ENCODE measurements around the gene PCYT1A. TPM values are rescaled to one million over a fixed set of nuclear protein-coding genes. Genes with fewer than 3 reads are reported as not detected.

The PCYT1A gene
- total RNA-seq, 1 experiment from 2014 or later: 76.3 TPM

DNA sequence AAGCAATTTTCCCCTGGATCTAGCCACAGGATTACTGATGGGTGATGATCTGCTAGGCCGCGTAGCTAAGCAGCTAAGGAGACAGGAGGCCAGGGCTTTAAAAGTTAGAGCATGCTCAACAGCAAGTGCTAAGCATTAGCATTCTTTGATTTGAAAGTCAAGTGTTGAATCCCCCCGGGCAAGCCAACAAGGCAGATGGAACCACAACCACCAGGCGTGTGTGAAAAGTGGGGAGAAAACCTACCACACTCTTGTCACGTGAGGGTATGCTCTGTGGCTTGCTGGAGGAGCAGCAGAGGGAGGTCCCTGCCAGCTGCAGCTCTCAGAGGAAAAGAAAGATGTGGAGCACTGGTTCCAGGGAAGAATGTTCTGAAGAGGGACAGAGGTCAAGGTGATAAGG is 50.3 kb downstream of the PCYT1A start:
- DNase-seq (ENCODE audit: low read depth): no peak

DNA sequence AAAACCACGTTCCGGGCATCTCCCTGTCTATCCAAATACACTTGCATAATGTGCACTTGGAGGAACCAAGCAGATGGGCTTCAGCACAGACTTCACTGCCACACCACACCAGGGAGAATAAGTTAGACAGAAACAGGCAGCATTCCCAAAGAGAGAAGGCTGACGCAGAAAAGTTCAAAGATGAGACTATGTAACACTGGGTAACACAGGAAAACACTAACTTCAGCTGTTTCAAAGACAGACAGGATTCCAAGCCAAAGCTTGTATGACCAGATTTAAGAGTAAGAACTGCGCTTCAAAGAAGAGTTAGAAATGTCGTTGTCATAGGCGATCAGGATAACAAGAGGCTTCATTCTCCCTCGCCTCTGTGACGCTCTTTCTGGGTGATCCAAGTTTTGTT is 51.3 kb downstream of the PCYT1A start:
- no peak for DNase-seq (ENCODE audit: low read depth)

DNA sequence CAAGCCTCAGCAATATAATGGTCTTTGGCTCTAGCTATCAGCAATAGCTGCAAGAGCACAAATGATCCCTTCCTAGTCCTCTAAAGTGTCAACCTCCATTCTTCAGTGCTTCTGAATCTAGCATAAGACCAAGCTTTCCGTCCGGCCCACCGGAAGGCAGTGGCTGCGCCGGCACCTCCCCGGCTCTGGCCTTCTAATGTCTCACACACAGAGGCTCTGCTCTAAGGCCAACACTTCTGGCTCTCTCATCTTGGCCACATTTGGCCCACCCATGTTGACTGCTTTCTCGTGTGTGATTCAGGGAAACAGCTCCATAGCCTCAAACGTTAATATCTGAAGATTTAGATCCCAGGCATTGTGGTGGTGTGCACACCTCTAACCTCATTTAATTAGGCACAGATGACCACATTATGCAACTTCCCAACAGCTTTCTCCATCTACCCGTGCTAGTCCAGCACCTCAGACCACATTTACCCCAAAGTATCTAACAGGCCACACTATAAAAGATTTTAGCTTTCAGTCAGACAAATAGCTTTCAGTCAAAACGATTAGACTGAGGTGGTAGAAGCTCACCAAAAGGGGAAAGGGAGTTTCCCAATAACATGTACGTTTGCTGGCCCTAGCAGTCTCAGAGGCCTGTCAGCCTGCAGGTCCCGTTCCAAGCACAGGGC is 51.9 kb downstream of the PCYT1A start:
- DNase-seq (ENCODE audit: low read depth): no peak

DNA sequence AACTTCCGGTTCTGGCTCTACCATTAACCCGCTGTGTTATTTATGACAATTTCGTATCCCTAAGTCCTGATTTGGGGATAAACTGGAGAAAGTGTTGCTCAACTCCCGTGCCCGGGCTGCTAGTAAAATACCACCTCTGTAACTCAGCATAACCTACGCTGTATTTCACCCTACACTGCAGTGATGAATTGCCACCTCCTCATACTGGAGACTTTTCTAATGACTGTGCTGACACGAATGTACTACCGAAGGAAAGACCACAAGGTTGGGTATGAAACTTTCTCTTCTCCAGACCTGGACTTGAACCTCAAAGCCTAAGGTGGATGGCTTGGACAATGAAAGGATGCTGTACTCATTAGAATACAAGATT is 54.7 kb downstream of the PCYT1A start:
- no peak for DNase-seq (ENCODE audit: low read depth)

DNA sequence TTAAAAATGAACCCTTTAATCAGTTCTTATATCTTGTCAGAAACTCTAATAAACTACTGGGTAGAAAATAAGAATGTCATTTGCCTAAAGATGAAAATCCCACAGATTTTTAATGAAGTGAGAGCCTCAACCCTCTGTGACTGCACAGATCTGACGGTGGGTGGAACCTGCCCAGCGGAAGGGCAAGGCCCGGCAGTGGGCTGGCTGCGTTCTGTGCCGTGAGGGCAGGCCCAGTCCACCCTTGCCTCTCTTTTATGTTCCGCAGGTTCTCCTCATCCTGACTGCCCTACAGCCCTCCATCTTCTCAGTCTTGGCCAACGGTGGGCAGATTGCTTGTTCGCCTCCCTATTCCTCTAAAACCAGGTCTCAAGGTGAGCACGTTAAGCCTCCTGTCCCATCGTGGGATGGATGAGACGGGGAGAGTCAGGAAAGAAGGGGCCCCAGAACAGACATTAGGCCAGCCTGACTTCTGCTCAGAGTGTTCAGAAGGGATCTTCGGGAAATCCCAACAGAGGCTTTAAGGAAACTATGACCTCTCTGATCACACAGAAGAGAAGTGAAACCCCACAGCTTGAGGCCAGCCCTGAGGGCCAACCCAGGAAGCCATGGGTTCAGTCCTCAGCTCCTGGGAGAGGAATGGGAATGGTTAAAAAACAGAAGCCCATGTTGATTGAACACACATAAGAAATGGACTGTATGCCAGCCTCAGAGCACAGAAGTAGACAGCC is 55.2 kb downstream of the PCYT1A start:
- no peak for DNase-seq (ENCODE audit: low read depth)

DNA sequence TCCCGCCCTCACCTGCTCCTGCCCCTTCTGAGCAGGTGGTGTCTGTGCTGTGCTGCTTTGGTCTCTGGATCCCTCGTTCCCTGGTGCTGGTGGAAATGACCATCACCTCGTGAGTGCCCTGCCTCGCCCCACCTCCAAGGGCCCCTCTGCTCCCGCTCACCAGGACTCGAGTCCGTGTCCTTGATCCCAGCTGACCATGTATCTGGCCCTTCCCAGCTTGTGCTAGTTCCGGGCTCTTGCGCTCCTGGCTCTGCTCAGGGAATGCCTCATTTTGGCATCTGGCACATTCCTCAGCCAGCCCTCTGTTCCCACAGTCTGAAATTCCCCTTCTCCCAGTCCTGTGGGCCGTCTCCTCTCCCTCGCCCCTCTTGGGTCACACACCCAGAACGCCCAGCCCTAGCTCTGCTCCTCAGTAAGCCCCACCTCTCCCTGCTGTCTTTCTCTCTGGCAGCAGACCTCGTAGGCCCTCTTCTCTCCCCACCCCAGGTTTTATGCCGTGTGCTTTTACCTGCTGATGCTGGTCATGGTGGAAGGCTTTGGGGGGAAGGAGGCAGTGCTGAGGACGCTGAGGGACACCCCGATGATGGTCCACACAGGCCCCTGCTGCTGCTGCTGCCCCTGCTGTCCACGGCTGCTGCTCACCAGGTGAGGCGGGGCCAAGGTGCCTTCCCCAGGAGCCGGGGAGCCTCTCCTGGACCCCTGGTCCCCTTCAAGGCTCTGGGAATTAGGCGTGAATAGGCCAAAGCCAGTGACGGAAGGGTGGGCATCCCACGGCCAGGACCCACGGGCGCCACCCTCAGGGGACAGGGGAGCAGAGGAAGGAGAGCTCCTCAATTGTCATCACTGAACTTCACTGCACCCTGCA is 59.7 kb downstream of the PCYT1A start:
- DNase-seq (ENCODE audit: low read depth): no peak

DNA sequence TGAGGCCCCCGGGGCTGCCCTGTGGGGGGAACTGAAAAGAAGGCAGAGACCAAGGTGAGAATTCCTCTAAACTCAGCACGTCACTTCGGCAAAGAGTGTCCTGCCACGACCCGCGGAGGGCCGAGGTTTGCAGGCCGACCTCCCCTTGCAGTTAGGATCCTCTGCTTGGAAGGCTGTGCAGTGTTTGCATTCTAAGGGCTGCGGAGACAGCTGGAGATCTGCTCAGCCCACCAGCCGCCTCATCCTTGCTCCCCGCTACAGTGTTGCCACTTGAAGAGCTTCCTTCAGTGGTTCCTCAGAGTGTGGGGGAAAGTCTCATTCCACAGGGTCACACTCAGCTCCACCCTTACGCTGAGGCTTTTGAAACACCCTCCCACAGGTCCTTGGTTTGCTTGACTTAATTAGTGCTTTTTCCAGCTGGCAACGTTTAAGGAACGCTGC is 60.4 kb downstream of the PCYT1A start:
- DNase-seq (ENCODE audit: low read depth): no peak

DNA sequence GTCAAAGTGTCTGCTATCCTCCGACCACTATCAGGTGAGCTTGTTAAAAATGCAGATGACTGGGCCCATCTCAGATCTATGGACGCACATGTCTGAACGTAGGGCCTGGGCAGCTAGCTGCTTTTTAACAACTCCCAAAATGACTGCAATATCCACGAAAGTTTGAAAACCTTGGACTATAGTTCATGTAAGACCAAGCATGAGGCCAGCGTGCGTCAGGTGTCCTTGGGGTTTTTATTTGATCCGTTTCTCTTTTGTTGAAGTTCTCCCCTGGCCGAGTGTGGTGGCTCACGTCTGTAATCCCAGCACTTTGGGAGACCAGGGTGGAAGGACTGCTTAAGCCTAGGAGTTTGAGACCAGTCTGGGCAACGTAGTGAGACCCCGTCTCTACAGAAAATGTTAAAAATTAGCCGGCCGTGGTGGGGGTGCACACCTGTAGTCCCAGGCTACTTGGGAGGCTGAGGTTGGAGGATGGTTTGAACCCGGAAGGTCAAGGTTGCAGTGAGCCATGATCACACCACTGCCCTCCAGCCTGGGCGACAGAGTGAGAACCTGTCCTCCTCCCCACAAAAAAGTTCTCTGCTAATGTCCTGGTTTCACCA is 61.7 kb downstream of the PCYT1A start:
- DNase-seq (ENCODE audit: low read depth): no peak

DNA sequence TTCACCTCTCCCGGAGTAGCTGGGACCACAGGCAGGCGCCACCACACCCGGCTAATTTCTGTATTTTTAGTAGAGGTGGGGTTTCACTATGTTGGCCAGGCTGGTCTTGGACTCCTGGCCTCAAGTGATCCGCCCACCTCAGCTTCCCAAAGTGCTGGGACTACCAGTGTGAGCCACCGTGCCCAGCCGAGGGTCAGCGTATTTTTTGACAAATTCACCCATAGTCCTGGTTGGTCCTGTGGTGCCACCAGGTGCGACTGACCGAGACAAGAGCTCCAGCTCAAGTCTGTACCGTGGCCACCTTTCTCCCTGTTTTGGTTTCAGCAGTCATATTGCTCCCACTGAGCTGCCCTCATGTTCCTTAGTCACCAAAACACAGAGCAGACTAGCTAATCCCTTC is 62.4 kb downstream of the PCYT1A start:
- no peak for DNase-seq (ENCODE audit: low read depth)

DNA sequence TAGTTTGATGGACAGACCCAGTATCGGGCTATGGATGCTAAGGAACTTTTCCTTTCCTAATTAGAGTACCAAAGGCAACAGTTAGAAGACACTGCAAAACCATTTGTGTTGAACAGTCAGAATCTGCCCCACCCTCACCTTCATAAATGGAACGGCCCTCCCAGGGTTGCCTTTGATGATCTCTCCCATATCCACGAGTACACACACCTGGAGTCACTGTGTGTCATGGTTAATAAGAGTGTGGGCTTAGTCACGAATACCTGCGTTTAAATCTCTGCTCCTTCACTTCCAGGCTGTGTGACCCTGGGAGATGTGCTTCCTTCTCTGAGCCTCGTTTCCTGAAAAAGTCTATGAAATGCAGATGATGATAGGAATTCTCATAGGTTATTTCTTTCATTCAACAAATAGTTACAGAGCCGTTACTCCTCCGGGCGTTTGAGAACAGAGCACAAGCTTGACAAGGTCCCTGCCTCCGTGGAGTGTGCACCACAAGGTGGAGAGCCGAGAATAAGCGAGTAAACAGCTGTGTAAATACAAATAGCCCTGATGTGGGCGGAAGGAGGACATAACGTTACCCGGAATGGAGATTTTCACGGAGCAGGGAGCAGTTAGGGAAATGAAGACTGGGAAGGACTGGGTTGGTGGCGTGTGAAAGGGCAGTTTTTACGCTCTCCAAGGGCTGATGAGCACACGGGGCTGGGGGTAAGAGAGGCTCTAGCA is 64.5 kb downstream of the PCYT1A start:
- DNase-seq (ENCODE audit: low read depth): no peak

DNA sequence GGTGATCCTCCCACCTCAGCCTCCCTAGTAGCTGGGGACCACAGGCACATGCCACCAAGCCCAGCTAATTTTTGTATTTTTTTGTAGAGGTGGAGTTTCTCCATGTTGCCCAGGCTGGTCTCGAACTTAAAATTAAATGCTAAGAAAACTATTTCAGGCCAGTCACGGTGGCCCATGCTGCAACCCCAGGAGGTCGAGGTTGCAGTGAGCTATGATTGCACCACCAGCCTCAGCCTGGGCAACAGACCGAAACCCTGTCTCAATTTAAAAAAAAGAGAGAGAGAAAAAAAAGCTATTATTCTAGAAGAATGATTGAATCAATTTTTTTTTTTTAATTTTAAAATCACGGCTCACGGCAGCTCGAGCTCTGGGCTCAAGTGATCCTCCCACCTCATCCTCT is 66.5 kb downstream of the PCYT1A start:
- no peak for DNase-seq (ENCODE audit: low read depth)

DNA sequence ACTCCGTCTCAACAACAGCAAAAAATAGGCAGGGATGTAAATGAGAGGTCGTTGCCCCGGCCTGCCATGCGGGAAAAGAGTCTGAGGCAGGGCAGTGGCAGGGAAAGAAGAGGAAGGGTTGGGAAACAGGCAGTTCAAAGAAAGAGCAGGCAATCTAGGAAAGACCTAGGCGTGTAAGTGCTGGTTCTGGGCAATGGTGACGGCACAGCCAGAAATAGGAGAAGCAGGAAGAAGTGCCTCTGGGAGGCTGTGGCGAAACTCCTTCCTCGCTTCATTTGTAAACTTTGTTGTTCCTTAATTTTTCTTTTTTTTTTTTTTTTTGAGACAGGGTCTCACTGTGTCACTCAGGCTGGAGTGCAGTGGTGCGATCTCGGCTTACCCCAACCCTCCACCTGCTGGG is 66.9 kb downstream of the PCYT1A start:
- no peak for DNase-seq (ENCODE audit: low read depth)

DNA sequence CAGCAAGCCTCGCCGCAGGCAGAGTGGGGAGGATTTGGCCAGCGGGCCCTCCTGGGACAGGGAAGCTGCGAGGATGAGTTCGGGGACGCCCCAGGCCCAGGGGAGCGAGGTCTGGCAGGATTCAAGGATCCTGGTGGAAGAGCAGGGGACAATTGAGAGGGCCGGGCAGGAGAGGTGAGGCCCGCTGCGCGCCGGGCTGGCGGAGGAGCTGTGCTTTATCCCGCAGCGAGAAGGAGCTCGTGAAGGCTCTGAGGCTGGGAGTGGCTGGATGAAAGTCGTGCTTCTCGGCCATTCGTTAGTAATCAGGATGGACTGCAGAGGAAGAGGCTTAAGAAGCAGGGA is 67.6 kb downstream of the PCYT1A start:
- DNase-seq (ENCODE audit: low read depth): no peak

DNA sequence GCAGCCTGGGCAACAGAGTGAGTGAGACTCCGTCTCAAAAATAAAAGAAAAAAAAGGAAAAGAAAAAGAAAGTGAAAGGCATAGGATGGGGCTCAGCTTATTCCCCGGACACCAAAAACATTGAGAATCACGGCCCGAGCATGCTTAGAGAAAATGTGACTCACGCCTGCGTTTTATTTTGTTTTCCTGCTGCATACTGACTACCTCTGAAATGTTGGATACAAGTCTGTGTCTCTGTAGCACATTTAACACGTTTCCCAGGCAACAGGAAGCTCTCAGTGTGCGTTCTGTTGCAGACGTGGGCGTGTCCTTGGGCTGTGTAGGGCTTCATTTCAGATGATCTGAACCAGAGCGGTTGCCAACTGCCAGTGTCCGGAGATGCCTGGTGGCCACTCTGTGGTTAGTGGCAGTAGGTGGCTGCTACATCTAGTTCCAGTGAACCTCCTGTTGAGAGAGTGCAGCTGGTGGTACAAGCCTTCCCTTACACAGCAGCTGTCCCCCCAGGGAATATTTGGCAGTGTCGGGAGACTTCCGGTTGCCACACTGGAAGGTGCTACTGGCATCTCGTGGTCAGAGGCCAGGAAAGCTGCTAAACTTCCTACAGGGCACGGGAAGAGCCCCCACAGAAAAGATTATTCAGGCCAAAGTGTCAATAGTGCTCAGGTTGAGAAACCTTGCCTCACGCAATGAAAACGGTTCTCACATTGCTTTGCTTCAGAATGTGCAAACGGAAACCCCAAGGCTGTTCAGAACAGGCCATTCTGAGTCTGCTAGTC is 68.1 kb downstream of the PCYT1A start:
- DNase-seq (ENCODE audit: low read depth): peak; percentile 72

DNA sequence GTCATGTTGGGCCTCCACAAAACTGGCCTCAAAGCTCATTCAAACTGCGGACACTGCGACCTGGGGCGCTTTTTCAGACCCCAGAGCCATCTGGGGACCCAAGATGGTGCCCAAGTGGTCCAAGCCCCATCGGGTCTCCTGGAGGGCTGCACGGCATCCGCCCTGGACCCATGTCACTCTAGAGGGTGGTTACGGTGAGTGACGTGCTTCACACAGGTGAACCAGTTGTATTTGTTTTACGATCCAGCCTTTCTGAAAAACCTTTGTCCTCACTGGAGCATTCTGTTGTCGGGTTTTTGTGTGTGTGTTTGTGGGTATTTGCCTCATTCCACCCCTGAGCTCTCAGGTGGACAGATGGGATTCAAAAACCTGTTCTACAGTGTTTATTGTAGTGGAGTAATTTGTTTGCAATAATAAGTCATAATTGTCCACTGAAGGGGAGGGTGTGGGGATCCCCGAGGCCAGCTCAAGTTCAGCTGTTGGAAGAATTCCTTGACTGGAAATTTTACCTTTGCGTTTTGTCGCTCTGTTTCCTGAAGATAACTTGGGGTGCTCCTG is 69.3 kb downstream of the PCYT1A start:
- no peak for DNase-seq (ENCODE audit: low read depth)

DNA sequence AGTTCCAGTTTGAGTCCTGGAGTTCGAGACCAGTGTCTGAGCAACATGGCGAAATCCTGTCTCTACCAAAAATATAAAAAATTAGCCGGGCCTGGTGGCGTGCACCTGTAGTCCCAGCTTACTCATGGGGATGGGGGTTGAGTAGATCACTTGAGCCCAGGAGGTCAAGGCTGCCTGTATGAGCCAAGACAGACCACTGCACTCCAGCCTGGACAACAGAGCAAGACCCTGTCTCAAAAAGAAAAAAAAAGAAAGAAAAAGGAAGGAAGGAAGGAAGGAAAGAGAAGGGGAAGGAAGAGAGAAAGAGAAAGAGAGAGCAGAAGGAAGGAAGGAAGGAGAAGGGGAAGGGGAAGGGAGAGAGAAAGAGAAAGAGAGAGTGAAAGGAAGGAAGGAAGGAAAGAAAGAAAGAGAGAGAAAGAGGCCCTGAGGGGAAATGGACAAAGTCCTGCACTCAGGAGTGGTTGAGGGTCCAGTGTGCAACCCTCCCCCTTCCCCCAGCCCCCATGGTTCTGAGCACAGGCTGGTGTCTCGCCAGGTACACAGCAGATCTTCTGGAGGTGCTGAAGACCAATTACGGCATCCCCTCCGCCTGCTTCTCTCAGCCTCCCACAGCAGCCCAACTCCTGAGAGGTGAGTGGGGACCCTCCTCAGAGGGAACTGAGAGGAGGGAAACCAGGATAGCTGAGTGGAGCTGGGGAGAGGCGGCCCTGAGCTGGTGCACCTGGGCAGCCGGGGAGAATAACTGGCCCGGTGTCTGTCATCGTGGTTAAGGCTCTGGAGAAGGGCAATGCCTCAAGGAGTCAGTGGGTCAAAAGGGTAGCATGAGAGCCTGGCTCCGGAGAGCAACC is 70.0 kb downstream of the PCYT1A start:
- DNase-seq (ENCODE audit: low read depth): no peak

DNA sequence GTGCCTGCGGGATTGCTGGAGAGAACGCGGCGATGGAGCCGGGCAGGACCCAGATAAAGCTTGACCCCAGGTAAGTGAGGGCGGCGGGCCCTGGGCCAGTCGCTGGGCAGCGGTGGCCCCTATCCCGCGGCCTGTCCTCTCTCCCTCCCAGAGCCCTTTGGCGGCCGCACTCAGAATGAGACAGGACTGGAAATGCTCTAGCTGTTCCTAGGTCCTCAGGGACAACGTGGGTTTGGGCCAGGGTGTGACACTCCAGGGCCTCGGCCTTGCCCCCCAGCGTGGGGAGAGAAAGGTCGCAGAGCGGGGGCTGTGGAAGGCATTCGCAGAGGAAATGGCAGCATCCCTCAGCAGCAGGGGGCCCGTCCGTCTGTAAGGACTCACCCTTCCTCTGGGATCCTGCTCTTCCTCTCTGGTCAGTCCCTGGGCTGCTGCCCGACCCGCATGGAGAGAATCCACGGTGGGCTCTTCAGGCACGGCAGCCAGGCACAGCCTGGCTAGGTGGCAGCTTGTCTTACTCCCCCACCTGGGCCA is 70.8 kb downstream of the PCYT1A start:
- DNase-seq (ENCODE audit: low read depth): no peak

DNA sequence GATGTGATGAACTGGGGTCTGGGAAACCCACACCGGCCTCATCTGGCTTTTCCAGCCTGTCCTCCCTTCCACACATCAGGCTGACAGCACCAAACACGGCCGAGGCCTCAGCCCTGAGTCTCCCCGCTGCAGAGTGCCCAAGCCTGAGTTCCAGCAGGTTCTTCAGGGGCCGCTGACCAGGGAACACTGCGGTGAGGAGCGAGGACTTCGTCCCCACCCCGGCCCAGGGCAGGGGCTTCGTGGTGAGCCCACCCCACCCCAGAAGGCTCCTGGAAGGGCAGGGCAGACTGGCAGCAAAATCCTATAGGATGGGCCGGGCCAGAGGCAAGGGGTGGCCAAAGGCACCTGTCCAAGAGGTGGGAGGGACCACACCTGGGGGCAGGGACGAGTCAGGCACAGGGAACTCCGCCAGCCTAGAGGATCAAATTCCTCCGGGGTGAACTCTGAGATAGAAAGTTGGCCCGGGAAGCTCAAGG is 71.4 kb downstream of the PCYT1A start, which contains the start of gene SLC51A:
Gene SLC51A (plus strand): TSS at position 446 of the 476 bp plus-strand sequence. CDS start 179 bp downstream, outside the sequence.
- DNase-seq (ENCODE audit: low read depth): no peak

DNA sequence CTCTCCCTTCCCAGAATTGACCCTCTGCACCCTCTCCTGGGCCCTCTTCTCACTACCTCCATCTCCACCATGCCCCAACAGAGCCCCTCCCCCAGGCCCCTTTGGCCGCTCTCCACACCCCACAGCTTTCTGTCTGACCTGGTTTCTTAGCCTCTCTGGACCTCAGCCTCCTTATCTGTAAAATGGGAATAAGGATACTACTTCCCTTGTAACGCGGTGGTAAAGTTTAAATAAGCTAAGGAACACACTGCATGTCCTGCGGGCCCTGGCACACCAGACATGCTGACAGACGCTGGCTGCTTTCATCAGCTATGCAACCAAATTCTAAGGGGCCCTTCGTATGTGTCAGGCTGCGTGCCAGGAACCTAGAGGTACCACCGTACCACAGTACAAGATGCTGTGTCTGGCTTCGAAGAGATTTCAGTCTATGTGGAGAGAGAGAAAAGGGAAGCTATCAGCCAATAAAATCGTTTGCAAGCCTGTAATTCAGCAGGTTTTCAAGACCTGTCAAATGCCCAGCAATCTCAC is 72.0 kb downstream of the PCYT1A start:
- DNase-seq (ENCODE audit: low read depth): no peak

Data from Daoy (cell line).